ENCODE measurements around the gene FBXO42. TPM values are rescaled to one million over a fixed set of nuclear protein-coding genes. Genes with fewer than 3 reads are reported as not detected.

The FBXO42 gene
- total RNA-seq, result 17.1 TPM
- long read RNA-seq, full-length matches to known transcripts, result 57 of 124 reads
- long read RNA-seq, partial matches to known transcripts, result 20 of 124 reads
- long read RNA-seq, other reads (novel, unspliced or antisense), result 47 of 124 reads

- intact Hi-C loops (cut with DNase I), result loop anchor here (5.0 kb wide), 1 partner anchor 105 kb away; no protein-coding TSS in a partner anchor
Observed at GRCh38 chr1:16351994-16352841, at the start of gene FBXO42. Gene FBXO42, minus strand, starts transcription at chr1:16352480. Its CDS starts 37,062 bp downstream, at chr1:16315418.

GRCh38 chr1:16398371-16398953, 46.2 kb upstream of the FBXO42 start:
- DNase-seq, result no peak
- ATAC-seq (ENCODE audit: poor library complexity), result no peak
- intact Hi-C loops (cut with DNase I), result no loop called here

More at GRCh38 chr1:16351994-16352841, at the start of gene FBXO42:
- DNase-seq (peak; percentile 96), ATAC-seq (ENCODE audit: poor library complexity) (peak; percentile 97)

DNA sequence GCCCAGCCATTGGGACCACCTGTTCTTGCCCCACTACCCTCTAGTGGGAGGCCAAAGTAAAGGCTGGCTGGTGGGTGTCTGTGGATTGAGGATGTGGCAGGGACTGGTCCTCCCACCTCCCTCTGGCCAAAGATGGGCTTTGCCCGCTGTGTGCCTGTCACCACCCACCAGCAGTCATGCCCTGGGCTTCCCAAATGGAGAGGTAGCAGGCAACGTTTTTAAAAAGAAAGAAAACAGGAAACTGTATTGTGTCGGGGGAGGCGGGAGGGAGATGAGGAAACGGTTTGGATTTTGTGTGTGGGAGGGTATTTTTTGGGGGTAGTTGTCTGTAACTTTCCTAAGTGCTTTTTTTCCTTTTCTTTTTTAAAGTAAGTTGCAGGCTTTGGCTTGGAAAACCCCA, 44.8 kb upstream of the FBXO42 start:
- intact Hi-C loops (cut with DNase I), result no loop called here
- no peak for ATAC-seq (ENCODE audit: poor library complexity)
- DNase-seq, result no peak

DNA sequence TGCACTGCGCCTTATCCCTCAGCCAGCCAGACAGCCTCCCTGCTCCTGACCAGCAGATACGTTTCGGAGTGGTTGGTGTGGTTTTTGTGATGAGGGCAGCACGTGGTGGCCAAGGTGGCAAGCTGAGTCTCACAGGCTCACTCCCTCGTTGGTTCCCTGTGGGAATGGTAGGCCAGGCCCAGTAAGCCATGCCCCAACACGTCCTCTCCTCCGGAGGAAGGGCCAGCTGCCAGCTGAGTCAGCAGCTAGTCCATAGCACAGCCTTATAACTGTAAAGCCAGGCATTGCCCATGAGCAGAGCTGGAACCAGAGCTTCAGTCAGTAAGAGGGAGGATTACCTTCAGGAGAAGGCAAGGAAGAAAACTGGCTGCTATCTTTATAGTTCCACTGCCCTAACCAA, 44.3 kb upstream of the FBXO42 start:
- ATAC-seq (ENCODE audit: poor library complexity), result no peak
- DNase-seq, result peak; percentile 64
- intact Hi-C loops (cut with DNase I), result no loop called here

GRCh38 chr1:16394977-16395376, 42.7 kb upstream of the FBXO42 start:
- ATAC-seq (ENCODE audit: poor library complexity), result no peak
- intact Hi-C loops (cut with DNase I), result no loop called here
- no peak for DNase-seq

GRCh38 chr1:16393570-16394521, 41.6 kb upstream of the FBXO42 start:
- intact Hi-C loops (cut with DNase I), result no loop called here
- peak; percentile 23 for ATAC-seq (ENCODE audit: poor library complexity)
- DNase-seq, result peak; percentile 38

DNA sequence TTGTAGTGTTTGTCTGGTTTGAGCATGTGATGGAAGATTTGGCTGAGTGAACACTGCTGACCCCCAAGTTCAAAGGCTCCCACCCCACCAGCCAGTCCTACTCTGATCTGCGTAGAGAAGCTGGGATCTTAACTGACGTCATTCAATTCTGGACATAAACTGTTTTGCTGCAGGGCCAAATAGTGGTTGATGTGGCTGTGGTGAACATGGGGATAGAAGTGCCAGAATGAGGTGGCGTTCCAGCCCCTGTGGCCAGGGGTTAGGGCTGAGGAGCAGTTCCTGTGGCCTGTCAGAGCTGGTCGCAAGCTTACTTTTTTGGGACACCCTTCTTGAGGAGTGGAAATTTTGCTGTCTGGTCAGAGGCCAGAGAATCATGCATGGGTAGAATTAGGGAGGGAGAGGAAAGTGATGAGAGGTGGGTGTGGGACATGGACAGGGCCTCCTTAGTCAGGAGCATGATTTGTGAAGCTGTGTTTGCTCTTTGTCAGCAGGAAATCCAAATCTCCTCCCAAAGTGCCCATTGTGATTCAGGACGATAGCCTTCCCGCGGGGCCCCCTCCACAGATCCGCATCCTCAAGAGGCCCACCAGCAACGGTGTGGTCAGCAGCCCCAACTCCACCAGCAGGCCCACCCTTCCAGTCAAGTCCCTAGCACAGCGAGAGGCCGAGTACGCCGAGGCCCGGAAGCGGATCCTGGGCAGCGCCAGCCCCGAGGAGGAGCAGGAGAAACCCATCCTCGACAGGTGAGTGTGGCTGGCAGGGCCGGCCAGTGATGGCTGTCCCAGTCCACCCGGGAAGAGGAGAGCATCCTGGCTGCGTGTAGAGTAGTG, 40.7 kb upstream of the FBXO42 start:
- intact Hi-C loops (cut with DNase I), result no loop called here

DNA sequence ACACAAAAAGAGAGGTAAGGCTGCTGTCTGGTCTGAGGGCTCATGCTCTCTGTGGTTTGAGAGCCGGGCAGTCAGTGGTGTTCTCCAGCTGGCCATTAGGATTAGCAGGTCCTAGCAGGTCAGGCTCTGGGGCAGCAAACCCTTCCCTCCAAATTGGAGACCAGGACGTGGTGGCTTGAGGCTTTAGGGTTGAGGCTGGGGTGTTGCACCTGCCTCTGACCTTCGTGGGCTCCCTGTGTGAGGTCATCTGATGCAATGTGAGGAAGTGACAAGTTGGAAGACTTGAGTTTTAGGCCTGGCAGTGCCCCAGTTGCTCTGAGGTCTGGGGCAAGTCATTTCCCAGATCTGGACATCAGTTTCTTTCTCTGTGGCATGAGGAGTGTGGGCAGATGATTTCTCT, 39.1 kb upstream of the FBXO42 start:
- no peak for ATAC-seq (ENCODE audit: poor library complexity)
- intact Hi-C loops (cut with DNase I), result no loop called here

More for the DNA sequence above, 40.7 kb upstream of the FBXO42 start:
- DNase-seq, result peak; percentile 36
- ATAC-seq (ENCODE audit: poor library complexity), result no peak

DNA sequence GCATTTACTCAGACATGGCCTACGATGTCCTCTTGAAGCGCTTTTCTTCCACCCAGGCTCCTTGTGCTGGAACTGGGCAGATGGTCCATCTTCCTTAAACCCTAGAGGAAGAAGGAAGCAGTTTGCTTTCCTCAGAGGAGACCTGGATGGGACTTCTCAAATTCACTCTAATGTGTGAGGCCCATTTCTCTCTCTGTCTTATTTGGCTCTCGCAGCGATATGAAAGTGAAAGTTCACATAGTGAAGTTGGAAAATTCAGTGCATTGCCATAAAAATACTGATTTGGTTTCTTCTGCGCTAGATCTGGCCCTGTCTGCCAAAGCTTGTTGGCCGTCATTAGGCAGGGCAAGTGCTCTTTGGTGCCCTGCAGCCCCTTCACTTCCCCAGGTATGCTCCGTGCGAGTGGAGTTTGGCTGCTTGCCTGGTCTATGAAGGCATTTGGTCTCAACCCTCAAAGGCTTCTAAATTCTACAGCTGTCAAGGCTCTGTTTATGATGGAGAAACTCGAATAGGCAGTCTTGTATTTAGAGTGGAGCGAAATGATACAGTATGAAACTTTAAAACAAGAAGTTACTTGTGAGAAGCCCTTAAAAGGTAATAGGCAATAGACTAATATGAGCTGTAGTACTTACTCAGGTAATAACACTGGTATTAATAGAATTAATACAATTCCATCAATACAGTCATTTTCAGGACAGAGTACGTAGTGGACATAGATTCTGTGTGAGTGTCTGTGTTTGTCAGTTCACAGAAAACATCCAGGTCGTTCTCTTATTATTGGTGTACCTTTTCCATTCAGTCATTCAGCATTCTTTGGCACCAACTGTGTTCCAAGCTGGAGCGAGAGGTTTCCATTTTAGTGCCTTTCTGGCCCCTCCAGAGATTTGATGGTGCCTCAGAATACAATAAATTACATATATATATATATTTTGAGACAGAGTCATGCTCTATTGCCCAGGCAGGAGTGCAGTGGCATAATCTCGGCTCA, 35.2 kb upstream of the FBXO42 start:
- DNase-seq (peak; percentile 42), ATAC-seq (ENCODE audit: poor library complexity) (peak; percentile 32)
- intact Hi-C loops (cut with DNase I), result no loop called here

More for the DNA sequence above, 39.1 kb upstream of the FBXO42 start:
- peak; percentile 16 for DNase-seq

DNA sequence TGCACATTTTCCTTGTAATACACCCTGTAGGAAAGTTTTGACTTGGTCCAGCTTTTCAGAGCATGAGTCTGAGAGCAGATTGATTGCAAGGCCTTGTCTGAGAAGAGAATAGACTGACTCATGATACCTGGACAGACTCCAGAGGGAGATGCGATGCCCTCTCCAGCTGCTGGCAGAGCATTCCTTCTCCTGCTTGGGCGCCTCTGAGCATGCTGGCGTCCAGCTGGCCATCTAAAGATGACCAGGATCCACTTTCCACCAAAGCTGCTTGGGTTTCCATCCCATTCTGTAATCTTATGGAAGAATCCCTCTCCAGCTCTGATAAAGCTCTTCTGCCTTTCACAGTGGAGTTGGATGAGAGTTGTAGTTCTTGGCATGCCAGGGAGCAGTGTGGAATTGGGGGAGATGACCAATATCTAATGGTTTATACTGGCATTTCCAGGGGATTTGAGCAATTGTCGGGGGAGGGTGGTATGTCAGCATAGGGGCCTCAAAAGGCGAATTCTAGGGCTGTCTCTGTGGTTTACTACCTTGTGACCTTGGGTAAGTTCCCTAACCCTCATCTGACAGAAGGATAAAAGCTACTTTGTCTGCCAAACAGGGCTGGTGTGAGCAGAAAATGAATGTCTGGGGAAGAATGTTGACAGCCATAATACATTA, 34.3 kb upstream of the FBXO42 start:
- intact Hi-C loops (cut with DNase I), result no loop called here
- ATAC-seq (ENCODE audit: poor library complexity) (peak; percentile 74), DNase-seq (peak; percentile 39)

GRCh38 chr1:16385659-16386453, 33.6 kb upstream of the FBXO42 start:
- intact Hi-C loops (cut with DNase I), result no loop called here
- no peak for ATAC-seq (ENCODE audit: poor library complexity)

GRCh38 chr1:16383888-16384287, 31.6 kb upstream of the FBXO42 start:
- no peak for ATAC-seq (ENCODE audit: poor library complexity)
- intact Hi-C loops (cut with DNase I), result no loop called here
- no peak for DNase-seq

More at GRCh38 chr1:16385659-16386453, 33.6 kb upstream of the FBXO42 start:
- DNase-seq, result peak; percentile 20

DNA sequence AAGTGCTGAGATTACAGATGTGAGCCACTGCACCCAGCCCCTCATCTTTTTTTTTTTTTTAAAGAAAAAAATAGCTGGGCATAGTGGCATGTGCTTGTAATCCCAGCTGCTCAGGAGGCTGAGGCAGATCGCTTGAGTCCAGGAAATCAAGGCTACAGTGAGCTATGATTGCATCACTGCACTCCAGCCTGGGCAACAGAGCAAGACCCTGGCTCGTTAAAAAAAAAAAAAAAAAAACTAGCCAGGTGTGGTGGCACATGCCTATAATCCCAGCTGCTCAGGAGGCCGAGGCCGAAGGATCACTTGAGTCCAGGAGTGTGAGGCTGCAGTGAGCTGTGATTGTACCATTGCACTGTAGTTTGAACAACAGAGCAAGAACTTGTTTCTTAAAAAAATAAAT, 28.6 kb upstream of the FBXO42 start:
- intact Hi-C loops (cut with DNase I), result no loop called here
- ATAC-seq (ENCODE audit: poor library complexity) (no peak), DNase-seq (no peak)

GRCh38 chr1:16378443-16378842, 26.2 kb upstream of the FBXO42 start:
- ATAC-seq (ENCODE audit: poor library complexity) (no peak), DNase-seq (no peak)
- intact Hi-C loops (cut with DNase I), result no loop called here

- ATAC-seq (ENCODE audit: poor library complexity) (no peak), DNase-seq (no peak)
- intact Hi-C loops (cut with DNase I), result no loop called here
Observed at GRCh38 chr1:16376971-16377370, 24.7 kb upstream of the FBXO42 start.
